Astrocyte of the cerebellum (primary cell): ENCODE results near the gene SMARCD3.

Experiments
- DNase-seq: peaks from one replicate; pipeline ENCODE4 v3.0.0-alpha.2; 2011; ENCODE audit warnings: low read depth
- H3K4me3 ChIP-seq: 2 replicates; pipeline ENCODE4 v1.5.1; 2011; ENCODE audit warnings: mild to moderate bottlenecking, low read depth, low read length, moderate library complexity
- CTCF ChIP-seq: IDR thresholded peaks from 2 replicates; pipeline ENCODE4 v1.5.1; 2012; ENCODE audit warnings: low read length, low read depth, moderate library complexity, mild to moderate bottlenecking; ENCODE audit errors: missing control alignments
- in situ Hi-C: cut with HindIII; loops from 2 replicates; pipeline ENCODE4 v1.10.0; 2017; ENCODE audit warnings: low sequenced_read_pairs

SMARCD3 gene

GRCh38 chr7:151286148-151286547 is 37.7 kb upstream of the SMARCD3 start:
- no peak for TF ChIP-seq CTCF
- no peak overlapping the region for H3K4me3 ChIP-seq
- in situ Hi-C loops: no loop called here
- DNase-seq: no peak

- in situ Hi-C loops: no loop called here
- DNase-seq: no peak
- H3K4me3 ChIP-seq: no peak overlapping the region
- no peak for TF ChIP-seq CTCF
Observed at GRCh38 chr7:151283302-151283701, 34.8 kb upstream of the SMARCD3 start.

- no peak for DNase-seq
- no peak overlapping the region for H3K4me3 ChIP-seq
- TF ChIP-seq CTCF: no peak
- in situ Hi-C loops: no loop called here
Observed at GRCh38 chr7:151282111-151282510, 33.6 kb upstream of the SMARCD3 start.

- no peak overlapping the region for H3K4me3 ChIP-seq
- in situ Hi-C loops: no loop called here
- TF ChIP-seq CTCF: no peak
- DNase-seq: no peak
Observed at GRCh38 chr7:151281686-151282085, 33.2 kb upstream of the SMARCD3 start.

GRCh38 chr7:151280388-151281019 is 32.0 kb upstream of the SMARCD3 start:
- H3K4me3 ChIP-seq: no peak overlapping the region
- no peak for DNase-seq
- in situ Hi-C loops: no loop called here
- no peak for TF ChIP-seq CTCF

- no peak for TF ChIP-seq CTCF
- DNase-seq: no peak
- H3K4me3 ChIP-seq: no peak overlapping the region
- in situ Hi-C loops: no loop called here
Observed at GRCh38 chr7:151279868-151280267, 31.4 kb upstream of the SMARCD3 start.
